NK-92 (cell line): Measurements from ENCODE around the gene BEX4.

Experiments
- DNase-seq: peaks from one replicate; lab custom pipeline; 2025; ENCODE audit not compliant: unreplicated experiment; lab: John Stamatoyannopoulos, UW

The BEX4 gene

DNA sequence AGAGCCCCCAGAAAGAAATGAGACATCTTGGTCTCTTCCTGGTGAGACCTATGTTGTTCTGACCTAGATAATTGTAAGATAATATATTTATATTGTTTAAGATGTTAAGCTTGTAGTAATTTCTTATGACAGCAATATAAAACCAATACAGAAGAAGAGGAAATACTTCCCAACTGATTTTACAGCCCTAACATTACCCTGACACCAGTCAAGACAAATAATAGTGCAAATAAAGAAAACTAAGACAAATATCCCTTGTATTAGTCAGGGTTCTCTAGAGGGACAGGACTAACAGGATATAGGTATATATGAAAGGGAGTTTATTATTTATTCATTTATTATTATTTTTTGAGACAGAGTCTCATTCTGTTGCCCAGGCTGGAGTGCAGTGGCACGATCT is 21.4 kb downstream of the BEX4 start:
- DNase-seq, result no peak

DNA sequence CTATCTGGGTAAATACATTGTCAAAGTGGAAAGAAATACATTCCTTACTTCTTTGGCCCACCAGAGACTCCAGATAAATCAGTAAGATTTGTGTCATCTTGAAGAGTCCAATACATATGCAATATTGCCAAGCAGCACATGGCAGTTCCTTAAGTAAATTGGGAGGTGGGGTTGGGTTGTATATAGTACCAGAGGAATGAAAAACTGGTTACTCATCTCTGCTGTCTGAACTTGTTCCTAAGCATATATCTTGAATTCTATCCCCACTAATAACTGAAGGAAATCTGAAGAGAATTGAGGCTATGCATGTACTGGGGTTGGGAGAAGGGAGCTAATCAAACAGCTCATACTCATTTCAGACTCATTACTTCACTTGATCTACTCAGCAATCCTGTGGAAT is 25.2 kb downstream of the BEX4 start:
- no peak for DNase-seq

DNA sequence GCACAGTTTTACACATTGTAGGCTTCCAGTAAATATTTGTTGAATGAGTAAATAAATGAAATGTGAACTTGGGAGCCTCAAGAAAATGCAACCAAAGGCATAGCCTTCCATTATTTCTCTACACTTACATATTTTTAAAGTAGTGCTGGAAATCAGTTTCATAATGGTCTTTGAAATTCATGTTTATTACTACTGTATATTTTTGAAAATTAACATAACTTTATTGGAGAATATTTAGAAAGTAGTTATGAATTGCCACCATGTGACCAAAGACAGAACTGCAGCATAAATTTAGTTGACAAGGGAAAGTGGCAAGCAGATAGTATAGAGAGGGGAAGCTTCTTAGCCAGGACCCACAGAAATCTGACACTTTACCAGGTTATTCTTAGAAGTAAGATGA is 33.6 kb downstream of the BEX4 start:
- DNase-seq, result no peak

DNA sequence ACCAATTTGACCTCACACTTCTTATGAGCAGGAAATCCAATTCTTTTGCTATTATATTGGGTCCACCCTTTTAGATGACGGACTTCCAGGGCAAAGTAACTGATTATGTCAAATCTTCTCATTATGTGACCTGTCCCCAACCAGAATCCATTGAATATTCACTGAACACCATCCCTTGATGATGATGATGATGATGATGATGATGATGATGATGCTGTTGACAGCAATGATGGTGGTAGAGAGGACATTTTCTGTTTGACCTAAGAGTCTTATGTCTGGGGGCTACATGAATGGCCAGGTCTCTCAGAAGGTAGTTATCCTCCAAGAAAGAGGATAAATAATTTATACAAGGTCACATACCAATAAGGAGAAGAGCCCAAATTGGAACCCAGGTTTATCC is 34.9 kb downstream of the BEX4 start:
- no peak for DNase-seq

DNA sequence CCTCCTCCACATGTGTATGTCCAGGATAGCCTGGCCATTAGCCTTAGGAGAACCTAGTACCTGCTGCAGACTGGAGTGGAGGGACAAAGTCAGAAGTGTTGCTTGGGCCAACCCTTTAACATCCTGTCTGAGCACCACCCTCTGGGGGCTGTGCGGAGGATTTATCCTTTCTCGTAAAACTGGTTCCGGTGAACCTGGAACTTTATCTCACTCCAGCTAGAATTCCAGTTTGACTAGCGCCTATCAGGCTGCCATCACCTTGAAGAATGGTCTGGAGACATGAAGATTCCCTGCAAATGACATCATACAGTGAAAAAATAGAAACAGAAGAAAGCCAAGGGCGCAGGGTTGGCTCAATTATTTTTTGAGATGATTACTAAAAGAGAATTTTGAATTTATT is 36.1 kb downstream of the BEX4 start:
- no peak for DNase-seq

DNA sequence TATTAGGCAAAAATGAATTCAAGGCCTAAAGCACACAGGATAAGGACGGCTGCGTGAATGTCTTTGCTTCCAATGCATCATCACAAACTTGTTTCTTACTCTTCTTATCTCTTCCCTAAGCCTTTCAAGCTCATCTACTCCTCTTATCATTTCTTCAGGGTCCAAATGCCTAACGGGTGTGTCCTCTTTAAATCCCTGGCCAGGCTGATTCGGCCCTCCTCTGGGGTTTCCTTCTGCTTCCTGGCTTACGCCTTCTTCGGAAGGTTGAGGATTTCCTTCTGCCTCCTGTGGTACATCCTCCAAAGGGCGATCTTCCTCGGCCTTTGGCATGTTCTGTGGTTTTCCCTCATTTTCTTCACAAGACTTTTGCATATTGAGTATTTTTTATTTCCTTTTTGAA is 38.7 kb downstream of the BEX4 start:
- DNase-seq, result no peak

DNA sequence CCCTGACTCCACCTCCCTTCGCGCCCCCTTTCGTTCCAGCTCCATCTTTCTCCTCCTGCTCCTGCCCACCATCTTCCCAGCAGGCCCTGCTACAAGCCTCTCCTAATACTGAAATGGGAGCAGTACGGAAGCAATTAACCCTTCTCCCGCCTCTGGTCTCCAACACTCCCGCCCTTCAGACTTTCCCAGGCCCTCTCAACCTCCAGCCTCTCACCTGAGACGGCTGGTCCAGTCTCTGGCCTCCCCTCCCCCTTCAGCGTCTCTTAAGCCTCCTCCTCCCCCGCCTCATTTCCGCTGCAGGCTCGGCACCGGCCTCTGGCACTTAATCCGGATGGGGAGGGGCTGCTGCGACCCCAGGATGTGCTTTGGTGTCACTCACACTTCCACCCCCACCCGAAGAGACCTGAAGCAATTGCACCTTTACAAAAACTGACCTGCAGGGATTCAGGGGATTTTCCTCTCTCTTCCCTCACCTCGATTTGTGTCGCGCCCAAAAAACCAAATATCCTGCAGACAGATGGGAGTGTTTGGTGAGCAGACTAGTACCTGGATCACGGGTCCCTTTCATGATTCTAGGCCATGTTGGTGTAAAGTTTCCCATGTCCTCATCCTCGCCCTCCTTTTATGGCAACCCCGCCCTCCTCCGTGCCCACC is 39.4 kb downstream of the BEX4 start:
- DNase-seq, result no peak

DNA sequence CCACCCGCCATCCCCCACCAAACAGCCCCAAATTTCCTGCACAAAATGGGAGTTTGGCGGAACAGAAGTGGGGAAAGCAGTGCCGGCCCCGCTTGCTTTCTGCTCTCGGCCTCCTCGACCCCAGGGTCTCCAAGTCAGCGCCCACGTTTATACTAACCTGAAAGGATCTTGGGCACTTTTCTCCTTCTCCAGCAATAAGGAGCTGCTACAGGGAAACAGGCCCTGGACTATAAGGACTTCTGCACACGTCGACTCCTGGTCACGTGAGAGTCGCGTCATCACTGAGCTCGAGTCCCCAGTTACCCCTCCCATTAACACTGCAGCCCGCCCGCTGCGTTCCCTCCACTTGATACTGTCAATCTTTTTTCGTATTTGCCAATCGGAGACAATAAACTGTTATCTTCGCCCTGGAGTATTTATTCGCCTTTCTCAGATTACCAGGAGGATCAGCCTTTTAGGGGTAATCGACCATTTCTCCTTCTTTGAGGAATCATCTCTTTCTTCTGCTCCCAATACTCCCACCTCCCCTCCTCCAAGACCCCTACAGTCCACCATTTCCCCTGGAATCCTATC is 40.1 kb downstream of the BEX4 start, which contains the start of gene TCEAL8:
Gene TCEAL8, minus strand, starts transcription at position 235 of the 573 bp plus-strand sequence. CDS start 1,176 bp downstream, outside the sequence.
- DNase-seq, result no peak

DNA sequence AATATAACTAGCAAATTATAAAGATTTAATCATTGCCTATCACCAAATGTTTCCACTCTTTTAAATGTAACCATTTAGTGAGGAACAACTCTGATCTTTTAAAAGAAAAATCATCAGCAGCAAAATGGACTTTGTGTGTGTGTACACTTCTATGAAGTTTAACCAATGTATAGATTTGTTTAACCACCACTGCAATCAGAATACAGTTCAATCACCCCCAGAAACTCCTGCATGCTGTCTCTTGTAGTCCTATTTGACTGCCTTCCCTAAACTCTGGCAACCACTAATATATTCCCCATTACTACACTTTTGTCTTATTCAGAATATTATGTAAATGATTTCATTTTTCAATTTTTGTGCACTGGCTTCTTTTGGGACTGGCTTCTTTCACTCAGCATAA is 41.7 kb downstream of the BEX4 start:
- DNase-seq, result no peak

DNA sequence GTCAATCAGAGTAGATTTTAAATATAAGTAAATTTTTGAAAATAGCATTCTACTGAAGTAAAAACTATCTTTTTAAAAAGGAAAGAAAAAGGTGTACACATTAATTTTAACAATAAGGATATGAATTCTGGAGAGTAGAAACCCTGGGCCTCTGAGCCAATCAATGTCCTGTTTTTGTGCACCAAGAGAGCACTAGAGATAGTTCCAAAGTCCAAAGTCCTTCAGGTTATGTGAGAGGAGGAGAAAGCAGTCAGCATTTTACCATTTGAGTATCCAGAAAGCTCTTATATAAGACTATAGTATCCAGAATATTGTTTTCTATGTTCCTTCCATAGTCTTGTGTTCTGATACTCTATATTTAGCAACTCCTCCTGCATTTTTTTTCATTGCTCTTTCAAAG is 43.4 kb downstream of the BEX4 start:
- no peak for DNase-seq
